B cell (primary cell): ENCODE results near the gene AMD1. TPM values are rescaled to one million over a fixed set of nuclear protein-coding genes. Genes with fewer than 3 reads are reported as not detected.
A peak's percentile ranks its signal among the peaks of the same experiment; 100 is the strongest.

ENCODE experiments used
- ATAC-seq: fragments of 200-7000 bp; cut with Tn5 transposase; one replicate; pipeline ENCODE4 v1.10.0; 2021; ENCODE audit warnings: low read depth, mild to moderate bottlenecking, moderate number of reproducible peaks, moderate library complexity
- CTCF ChIA-PET: fragments of 350-600 bp; sonication (Branson Sonifier 250); formaldehyde crosslinking; loops from one replicate; lab custom pipeline; 2021; ENCODE audit warnings: antibody characterized with exemption, inconsistent platforms; lab: Charles Lee
- POLR2A ChIA-PET: fragments of 350-600 bp; sonication (Branson Sonifier 250); formaldehyde crosslinking; loops from one replicate; lab custom pipeline; 2021; ENCODE audit warnings: antibody characterized with exemption; lab: Charles Lee
- DNase-seq: peaks from one replicate; pipeline ENCODE4 v3.0.0; 2013
- H2AFZ ChIP-seq: 2 replicates; pipeline ENCODE4 v1.6.1; 2012; ENCODE audit warnings: mild to moderate bottlenecking, low read depth, low read length; ENCODE audit not compliant: insufficient read depth, poor library complexity, severe bottlenecking
- H3K27ac ChIP-seq, 2 donors: 1 replicate in 1 of 2; 2 replicates in 1 of 2; pipeline ENCODE4 v1.5.1; 2012 to 2013; ENCODE audit warnings: low read length in 2 of 2, mild to moderate bottlenecking in 2 of 2, moderate library complexity in 1 of 2
- H3K27me3 ChIP-seq, 4 experiments: fragments of 200-600 bp in 1 of 4; sonication (generic) in 1 of 4; replicated peaks in 1 of 4; 1 replicate in 2 of 4; 2 replicates in 2 of 4; pipeline versions ENCODE4 v1.6.1 to v1.7.0; 2013 to 2016; ENCODE audit warnings: low read length in 3 of 4, mild to moderate bottlenecking in 2 of 4, mixed read lengths in 1 of 4, moderate library complexity in 1 of 4; ENCODE audit not compliant: insufficient read depth in 4 of 4, control insufficient read depth in 3 of 4; ENCODE audit errors: control extremely low read depth in 1 of 4
- H3K36me3 ChIP-seq, 2 experiments: replicated peaks in 1 of 2; 1 replicate in 1 of 2; 2 replicates in 1 of 2; pipeline versions ENCODE4 v1.6.1 to v1.7.1; 2013; ENCODE audit warnings: low read length in 1 of 2; ENCODE audit not compliant: insufficient read depth in 2 of 2, control insufficient read depth in 1 of 2; ENCODE audit errors: control extremely low read depth in 1 of 2, extremely low read depth in 1 of 2
- H3K4me1 ChIP-seq, 2 donors: fragments of 200-600 bp in 1 of 2; sonication (generic) in 1 of 2; 1 replicate in 1 of 2; 2 replicates in 1 of 2; pipeline versions ENCODE4 v1.5.1 to v1.6.1; 2013 to 2017; ENCODE audit warnings: low read length in 2 of 2; ENCODE audit not compliant: control insufficient read depth in 2 of 2, insufficient read depth in 2 of 2
- H3K4me2 ChIP-seq: replicated peaks from 2 replicates; pipeline ENCODE3; 2012; ENCODE audit warnings: mild to moderate bottlenecking, low read depth, low read length; ENCODE audit not compliant: poor library complexity, severe bottlenecking
- H3K4me3 ChIP-seq, 5 experiments: fragments of 200-600 bp in 1 of 5; sonication (generic) in 1 of 5; 1 replicate in 3 of 5; 2 replicates in 2 of 5; pipeline versions ENCODE4 v1.5.1 to v1.7.0; 2011 to 2016; ENCODE audit warnings: low read length in 4 of 5, mild to moderate bottlenecking in 4 of 5, low read depth in 2 of 5, control low read depth in 1 of 5, moderate library complexity in 1 of 5; ENCODE audit not compliant: insufficient read depth in 1 of 5; ENCODE audit errors: control extremely low read depth in 1 of 5, extremely low read depth in 1 of 5
- H3K79me2 ChIP-seq: fragments of 200-600 bp; sonication (generic); one replicate; pipeline ENCODE4 v1.6.0; 2016; ENCODE audit warnings: low read length; ENCODE audit not compliant: control insufficient read depth, insufficient read depth
- H3K9ac ChIP-seq: fragments of 200-600 bp; sonication (generic); 2 replicates; pipeline ENCODE4 v1.6.1; 2017; ENCODE audit warnings: mild to moderate bottlenecking, low read length, moderate library complexity
- H3K9me3 ChIP-seq, 3 donors: one replicate each; pipeline versions ENCODE4 v1.6.1 to v1.7.1; 2013; ENCODE audit warnings: low read length in 2 of 3; ENCODE audit not compliant: control insufficient read depth in 2 of 3, insufficient read depth in 1 of 3; ENCODE audit errors: control extremely low read depth in 1 of 3
- H4K20me1 ChIP-seq: 2 replicates; pipeline ENCODE4 v1.6.0; 2012; ENCODE audit warnings: mild to moderate bottlenecking, low read length; ENCODE audit not compliant: insufficient read depth, control insufficient read depth, poor library complexity, severe bottlenecking
- H3K27ac Mint-ChIP-seq: one replicate; pipeline ENCODE4 v1.8.0; 2021; ENCODE audit warnings: mixed read lengths
- H3K27me3 Mint-ChIP-seq: one replicate; pipeline ENCODE4 v1.8.0; 2021; ENCODE audit warnings: mixed read lengths
- H3K4me1 Mint-ChIP-seq: one replicate; pipeline ENCODE4 v1.8.0; 2021; ENCODE audit warnings: mixed read lengths
- H3K4me3 Mint-ChIP-seq: one replicate; pipeline ENCODE4 v1.8.0; 2021; ENCODE audit warnings: mixed read lengths
- H3K9me3 Mint-ChIP-seq: one replicate; pipeline ENCODE4 v1.8.0; 2022; ENCODE audit warnings: mixed read lengths; ENCODE audit not compliant: insufficient read depth
- CTCF ChIP-seq: fragments of 200-600 bp; IDR thresholded peaks from one replicate; pipeline ENCODE4 v1.8.0; 2022; ENCODE audit warnings: antibody characterized with exemption, mild to moderate bottlenecking
- EZH2 ChIP-seq: IDR thresholded peaks from 2 replicates; pipeline ENCODE4 v1.6.1; 2012; ENCODE audit warnings: borderline replicate concordance, low read depth, mild to moderate bottlenecking, moderate library complexity, low read length; ENCODE audit not compliant: insufficient read depth, poor library complexity, severe bottlenecking
- WGBS: methylation state at CpG from one replicate; pipeline ENCODE4 v1.1.5; 2013; ENCODE audit warnings: missing lambda C conversion rate; ENCODE audit not compliant: insufficient coverage; 5-methylcytosine and 5-hydroxymethylcytosine counted together
- intact Hi-C: fragments of 100-400 bp; cut with micrococcal nuclease; formaldehyde crosslinking; loops from one replicate; pipeline ENCODE4 v1.10.0; 2022
- polyA plus RNA-seq: library from polyadenylated mRNA; depleted of rRNA; stranded (reverse); fragments of >200 nt; gene quantifications from 2 replicates; pipeline ENCODE4 v1.2.3, GENCODE V29; 2012
- total RNA-seq, 2 donors: library from RNA; stranded (reverse); fragments of 120-200 nt in 1 of 2; gene quantifications; 1 replicate in 1 of 2; 2 replicates in 1 of 2; pipeline versions ENCODE4 v1.2.3 to v1.2.4, GENCODE V29; 2013 to 2022

The AMD1 gene
- total and polyA plus RNA-seq, 2 donors (not counting 1 experiment from before 2014, with no cell fraction given), result 49.8 to 56.8 TPM

- Mint-ChIP-seq H3K27ac (peak overlapping the region; percentile 91), H3K9me3 (no peaks in the 10 kb centered on the region), H3K4me1 (peaks cover 64% of the 10 kb centered on the region), H3K27me3 (no peaks in the 10 kb centered on the region), H3K4me3 (peak overlapping the region; percentile 100)
- ATAC-seq (no peak), DNase-seq (peak; percentile 31)
- peaks cover 79% of the 10 kb centered on the region for H3K79me2 ChIP-seq
- H3K4me2 ChIP-seq, result peak overlapping the region; percentile 79
- intact Hi-C loops, result loop anchor here (10.0 kb wide), 3 partner anchors 998 to 1422 kb away; partner anchors contain the start of genes AK9, FIG4, FYN and MICAL1
- peaks cover 55% of the 10 kb centered on the region for H4K20me1 ChIP-seq
- H3K9me3 ChIP-seq, result no peaks in the 10 kb centered on the region
- ChIA-PET CTCF (interaction anchor here (0.6 to 5.3 kb wide), 15 partner anchors 10 to 822 kb away, joined by 3 to 95 read pairs (median 3); partner anchors contain the start of gene CDK19), POLR2A (interaction anchor here (1.0 to 4.8 kb wide), 6 partner anchors 11 to 195 kb away, joined by 4 to 99 read pairs (median 6); partner anchors contain the start of genes CDK19 and RPF2)
- peak overlapping the region; percentile 80 to 88 for H3K27ac ChIP-seq
- WGBS, result 14% methylated on average over 9 of the region's 10 CpGs
- peaks cover 49 to 59% of the 10 kb centered on the region in 2 donors for H3K4me1 ChIP-seq
- H3K27me3 ChIP-seq, result no peaks in the 10 kb centered on the region
- H3K36me3 ChIP-seq, result no peaks in the 10 kb centered on the region
- TF ChIP-seq CTCF (no peak), EZH2 (no peak)
- H2AFZ ChIP-seq, result peak overlapping the region; percentile 57
- peak overlapping the region; percentile 84 for H3K9ac ChIP-seq
- H3K4me3 ChIP-seq, result peak overlapping the region; percentile 78 to 96 (median 91)
Measured at GRCh38 chr6:110876806-110877564, 2.4 kb downstream of the AMD1 start.
